Measurements from ENCODE around the gene ZFTA. TPM values are rescaled to one million over a fixed set of nuclear protein-coding genes. Genes with fewer than 3 reads are reported as not detected.

ZFTA gene
- total RNA-seq, 4 donors from 2014 or later: 3.3 to 5.0 (median 4.8) TPM

- Histone ChIP-seq H3K27me3 (no peaks in the 10 kb centered on the region), H3K4me3 (no peak overlapping the region), H3K4me1 (peaks cover under 1% of the 10 kb centered on the region), H3K9me3 (no peaks in the 10 kb centered on the region), H3K27ac (no peak overlapping the region), H3K36me3 (peaks cover 52% of the 10 kb centered on the region)
- no peak for DNase-seq (ENCODE audit: low spot score in 2 of 2)
- no peak for TF ChIP-seq POLR2A (IDR thresholded peaks at IDR 0.05)
- no peak for TF ChIP-seq EP300 (IDR thresholded peaks at IDR 0.05)
- no peak for TF ChIP-seq CTCF (IDR thresholded peaks at IDR 0.05)
- no peak for TF ChIP-seq POLR2AphosphoS5 (IDR thresholded peaks at IDR 0.05)
- WGBS: 92% methylated on average over 5 of the region's 5 CpGs
Measured at GRCh38 chr11:63756919-63757761, 11.4 kb downstream of the ZFTA start.

- Histone ChIP-seq H3K4me3 (no peak overlapping the region), H3K27me3 (no peaks in the 10 kb centered on the region), H3K9me3 (no peaks in the 10 kb centered on the region), H3K36me3 (peaks cover 41% of the 10 kb centered on the region), H3K4me1 (peaks cover 4% of the 10 kb centered on the region), H3K27ac (no peak overlapping the region)
- 79% methylated on average over 4 of the region's 4 CpGs for WGBS
- no peak for TF ChIP-seq POLR2AphosphoS5 (IDR thresholded peaks at IDR 0.05)
- TF ChIP-seq POLR2A (IDR thresholded peaks at IDR 0.05): no peak
- TF ChIP-seq EP300 (IDR thresholded peaks at IDR 0.05): no peak
- TF ChIP-seq CTCF (IDR thresholded peaks at IDR 0.05): no peak
- no peak for DNase-seq (ENCODE audit: low spot score in 2 of 2)
Measured at GRCh38 chr11:63749624-63750023, 19.0 kb downstream of the ZFTA start.

GRCh38 chr11:63747011-63747410 lies 21.6 kb downstream of the ZFTA start:
- no peak for DNase-seq (ENCODE audit: low spot score in 2 of 2)
- H3K36me3 ChIP-seq: peaks cover 25% of the 10 kb centered on the region
- H3K27me3 ChIP-seq: no peaks in the 10 kb centered on the region
- no peaks in the 10 kb centered on the region for H3K9me3 ChIP-seq
- TF ChIP-seq POLR2A (IDR thresholded peaks at IDR 0.05) (no peak), EP300 (IDR thresholded peaks at IDR 0.05) (no peak), POLR2AphosphoS5 (IDR thresholded peaks at IDR 0.05) (no peak), CTCF (IDR thresholded peaks at IDR 0.05) (no peak)
- no peak overlapping the region for H3K27ac ChIP-seq
- no peak overlapping the region for H3K4me3 ChIP-seq
- WGBS: 54% methylated on average over 3 of the region's 3 CpGs
- peaks cover 4% of the 10 kb centered on the region for H3K4me1 ChIP-seq

- peaks cover 4% of the 10 kb centered on the region for H3K4me1 ChIP-seq
- H3K27me3 ChIP-seq: no peaks in the 10 kb centered on the region
- H3K36me3 ChIP-seq: peaks cover 11% of the 10 kb centered on the region
- TF ChIP-seq EP300 (IDR thresholded peaks at IDR 0.05): no peak
- no peak for TF ChIP-seq CTCF (IDR thresholded peaks at IDR 0.05)
- TF ChIP-seq POLR2AphosphoS5 (IDR thresholded peaks at IDR 0.05): no peak
- no peak for TF ChIP-seq POLR2A (IDR thresholded peaks at IDR 0.05)
- no peak overlapping the region for H3K4me3 ChIP-seq
- WGBS: 77% methylated on average over 13 of the region's 13 CpGs
- H3K27ac ChIP-seq: no peak overlapping the region
- no peak for DNase-seq (ENCODE audit: low spot score in 2 of 2)
- no peaks in the 10 kb centered on the region for H3K9me3 ChIP-seq
Measured at GRCh38 chr11:63745304-63746170, 23.0 kb downstream of the ZFTA start.

Data from suprapubic skin (tissue), 4 donors.